ENCODE results near the gene ILF3. TPM values are rescaled to one million over a fixed set of nuclear protein-coding genes. Genes with fewer than 3 reads are reported as not detected.

ILF3 gene
- total and polyA plus RNA-seq, 2 donors from 2014 or later: 58.3 to 206 TPM

- Histone ChIP-seq H3K9ac (ENCODE audit: low read length in 3 of 3) (no peak overlapping the region), H3K27me3 (ENCODE audit: control insufficient read depth, insufficient read depth, low read length) (no peaks in the 10 kb centered on the region), H3K4me1 (ENCODE audit: control insufficient read depth in 2 of 3, insufficient read depth in 2 of 3, low read depth in 1 of 3, low read length in 3 of 3) (peaks cover 0 to 9% (median 0%) of the 10 kb centered on the region in 3 donors), H3K36me3 (ENCODE audit: control insufficient read depth in 2 of 3, insufficient read depth in 3 of 3, low read length in 3 of 3) (peaks cover 2 to 20% (median 20%) of the 10 kb centered on the region in 3 donors), H3K27ac (ENCODE audit: low read depth in 2 of 2, low read length in 2 of 2) (no peak overlapping the region), H3K9me3 (ENCODE audit: control insufficient read depth in 2 of 3, insufficient read depth in 1 of 3, low read length in 3 of 3) (no peaks in the 10 kb centered on the region), H3K4me3 (ENCODE audit: low read length in 3 of 3) (no peak overlapping the region)
- TF ChIP-seq, protein P1, sequence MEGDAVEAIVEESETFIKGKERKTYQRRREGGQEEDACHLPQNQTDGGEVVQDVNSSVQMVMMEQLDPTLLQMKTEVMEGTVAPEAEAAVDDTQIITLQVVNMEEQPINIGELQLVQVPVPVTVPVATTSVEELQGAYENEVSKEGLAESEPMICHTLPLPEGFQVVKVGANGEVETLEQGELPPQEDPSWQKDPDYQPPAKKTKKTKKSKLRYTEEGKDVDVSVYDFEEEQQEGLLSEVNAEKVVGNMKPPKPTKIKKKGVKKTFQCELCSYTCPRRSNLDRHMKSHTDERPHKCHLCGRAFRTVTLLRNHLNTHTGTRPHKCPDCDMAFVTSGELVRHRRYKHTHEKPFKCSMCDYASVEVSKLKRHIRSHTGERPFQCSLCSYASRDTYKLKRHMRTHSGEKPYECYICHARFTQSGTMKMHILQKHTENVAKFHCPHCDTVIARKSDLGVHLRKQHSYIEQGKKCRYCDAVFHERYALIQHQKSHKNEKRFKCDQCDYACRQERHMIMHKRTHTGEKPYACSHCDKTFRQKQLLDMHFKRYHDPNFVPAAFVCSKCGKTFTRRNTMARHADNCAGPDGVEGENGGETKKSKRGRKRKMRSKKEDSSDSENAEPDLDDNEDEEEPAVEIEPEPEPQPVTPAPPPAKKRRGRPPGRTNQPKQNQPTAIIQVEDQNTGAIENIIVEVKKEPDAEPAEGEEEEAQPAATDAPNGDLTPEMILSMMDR (IDR thresholded peaks at IDR 0.05; ENCODE audit: borderline replicate concordance, extremely low read depth, insufficient read depth): no peak
- intact Hi-C loops (cut with DNase I): no loop called here
- FAIRE-seq: no peak
- no peak for DNase-seq
Observed at GRCh38 chr19:10694706-10695307, 40.7 kb downstream of the ILF3 start.

GRCh38 chr19:10695401-10696398 is 41.6 kb downstream of the ILF3 start:
- no peak overlapping the region for H3K9ac ChIP-seq (ENCODE audit: low read length in 3 of 3)
- H3K27me3 ChIP-seq (ENCODE audit: control insufficient read depth, insufficient read depth, low read length): no peaks in the 10 kb centered on the region
- no peaks in the 10 kb centered on the region for H3K9me3 ChIP-seq (ENCODE audit: control insufficient read depth in 2 of 3, insufficient read depth in 1 of 3, low read length in 3 of 3)
- intact Hi-C loops (cut with DNase I): no loop called here
- H3K4me3 ChIP-seq (ENCODE audit: low read length in 3 of 3): peak overlapping the region; percentile 25 to 32 (median 29)
- peaks cover 0 to 9% (median 0%) of the 10 kb centered on the region in 3 donors for H3K4me1 ChIP-seq (ENCODE audit: control insufficient read depth in 2 of 3, insufficient read depth in 2 of 3, low read depth in 1 of 3, low read length in 3 of 3)
- peak; percentile 32 for FAIRE-seq
- TF ChIP-seq, protein P1 (IDR thresholded peaks at IDR 0.05; ENCODE audit: borderline replicate concordance, extremely low read depth, insufficient read depth): no peak
- no peak overlapping the region for H3K27ac ChIP-seq (ENCODE audit: low read depth in 2 of 2, low read length in 2 of 2)
- H3K36me3 ChIP-seq (ENCODE audit: control insufficient read depth in 2 of 3, insufficient read depth in 3 of 3, low read length in 3 of 3): peaks cover 2 to 15% (median 14%) of the 10 kb centered on the region in 3 donors
- DNase-seq: peak; percentile 95 to 98 (median 97)

DNA sequence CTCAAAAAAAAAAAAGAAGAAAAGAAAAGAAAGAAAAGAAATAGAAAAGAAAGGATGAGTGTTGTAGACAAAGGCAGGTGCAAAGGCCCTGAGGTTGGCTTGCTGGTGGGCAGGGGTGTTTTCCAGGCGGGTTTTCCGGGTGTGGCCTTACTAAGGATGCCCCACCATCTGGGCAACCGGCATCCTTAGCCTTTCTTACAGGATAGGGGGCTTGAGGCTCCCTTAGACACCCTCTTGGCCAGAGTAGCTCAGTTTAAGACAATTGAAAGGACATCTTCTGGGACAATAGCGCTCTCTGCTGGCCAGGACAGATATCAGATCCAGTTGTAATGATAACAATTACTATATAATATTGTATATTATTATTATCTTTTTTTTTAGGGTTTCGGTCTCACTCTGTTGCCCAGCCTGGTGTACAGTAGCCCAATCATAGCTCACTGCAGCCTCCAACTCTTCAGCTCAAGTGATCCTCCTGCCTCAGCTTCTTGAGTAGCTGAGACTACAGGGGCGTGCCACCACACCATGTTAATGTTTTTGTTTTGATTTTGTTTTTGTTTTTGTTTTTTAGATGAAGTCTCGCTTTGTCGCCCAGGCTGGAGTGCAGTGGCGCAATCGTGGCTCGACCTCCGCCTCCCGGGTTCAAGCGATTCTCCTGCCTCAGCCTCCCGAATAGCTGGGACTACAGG is 45.6 kb downstream of the ILF3 start:
- H3K4me1 ChIP-seq (ENCODE audit: control insufficient read depth in 2 of 3, insufficient read depth in 2 of 3, low read depth in 1 of 3, low read length in 3 of 3): peaks cover 0 to 16% (median 0%) of the 10 kb centered on the region in 3 donors
- no peaks in the 10 kb centered on the region for H3K27me3 ChIP-seq (ENCODE audit: control insufficient read depth, insufficient read depth, low read length)
- H3K27ac ChIP-seq (ENCODE audit: low read depth in 2 of 2, low read length in 2 of 2): no peak overlapping the region
- FAIRE-seq: no peak
- intact Hi-C loops (cut with DNase I): no loop called here
- no peaks in the 10 kb centered on the region for H3K9me3 ChIP-seq (ENCODE audit: control insufficient read depth in 2 of 3, insufficient read depth in 1 of 3, low read length in 3 of 3)
- H3K36me3 ChIP-seq (ENCODE audit: control insufficient read depth in 2 of 3, insufficient read depth in 3 of 3, low read length in 3 of 3): no peaks in the 10 kb centered on the region
- TF ChIP-seq, protein P1 (IDR thresholded peaks at IDR 0.05; ENCODE audit: borderline replicate concordance, extremely low read depth, insufficient read depth): peak; percentile 55
- peak in 3 of 5 donors; percentile 42 to 59 (median 43) for DNase-seq
- H3K4me3 ChIP-seq (ENCODE audit: low read length in 3 of 3): no peak overlapping the region
- no peak overlapping the region for H3K9ac ChIP-seq (ENCODE audit: low read length in 3 of 3)
